CD4-positive, alpha-beta T cell treated with Interleukin-1 beta for 1 hour (primary cell): Measurements from ENCODE around the gene SPIRE1.
"Not testable (repeated sequence)": the region's sequence is repeated elsewhere in the genome, so short reads cannot be mapped to it uniquely, and the experiment has no call there.

Experiments
- DNase-seq, 2 donors: peaks; one replicate each; pipeline ENCODE4 v3.0.0-alpha.2; 2020 to 2022

The SPIRE1 gene

GRCh38 chr18:12645751-12646203 is 12.1 kb downstream of the SPIRE1 start:
- no peak for DNase-seq

DNA sequence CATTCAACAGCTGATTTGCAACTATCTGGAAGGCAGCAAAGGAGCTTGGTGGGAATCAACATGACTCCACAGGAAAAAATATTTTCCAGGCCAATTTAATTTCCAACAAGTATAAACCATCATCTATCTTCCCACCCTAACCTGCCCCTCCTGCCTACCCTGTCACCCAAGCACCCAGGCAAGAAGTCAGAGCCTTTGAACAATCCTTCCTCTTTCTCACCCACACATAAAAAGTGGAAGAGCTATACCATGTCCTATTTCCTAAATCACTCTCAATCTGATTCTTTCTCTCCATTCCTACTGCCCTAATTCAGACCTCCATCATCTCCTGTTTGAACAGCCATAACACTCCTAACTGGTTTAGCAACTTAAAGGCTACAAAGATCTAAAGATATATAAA is 12.7 kb downstream of the SPIRE1 start:
- DNase-seq: no peak

DNA sequence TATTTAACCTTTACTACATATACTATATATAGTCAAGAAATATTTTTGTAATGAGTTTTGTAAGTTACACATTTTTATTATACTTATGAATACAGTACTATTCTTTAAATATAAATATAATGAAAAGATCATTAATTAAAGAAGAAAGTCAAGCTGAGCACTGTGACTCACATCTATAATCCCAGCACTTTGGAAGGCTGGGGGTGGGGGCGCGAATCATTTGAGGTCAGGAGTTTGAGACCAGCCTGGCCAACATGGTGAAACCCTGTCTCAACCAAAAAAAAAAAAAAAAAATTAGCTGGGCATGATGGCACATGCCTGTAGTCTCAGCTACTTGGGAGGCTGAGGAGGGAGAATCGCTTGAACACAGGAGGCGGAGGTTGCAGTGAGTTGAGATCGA is 14.2 kb downstream of the SPIRE1 start:
- not testable (repeated sequence) for DNase-seq

DNA sequence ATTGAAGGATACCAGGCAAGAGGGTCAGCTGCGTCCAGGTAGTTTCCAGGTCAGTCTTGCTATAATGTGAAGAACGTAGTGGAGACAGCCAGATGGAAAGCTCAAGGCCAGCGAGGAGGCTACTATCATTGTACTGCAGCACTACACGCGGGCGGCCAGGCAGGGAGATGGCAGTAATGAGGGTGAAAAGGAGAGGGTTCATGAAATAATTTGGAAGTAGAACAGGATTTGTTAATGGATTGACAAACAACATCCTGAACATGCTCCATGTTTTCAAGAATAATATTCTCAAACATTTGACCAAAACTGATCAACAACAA is 17.1 kb downstream of the SPIRE1 start:
- no peak for DNase-seq

GRCh38 chr18:12639990-12640880 is 17.7 kb downstream of the SPIRE1 start:
- no peak for DNase-seq

GRCh38 chr18:12638644-12639124 is 19.2 kb downstream of the SPIRE1 start:
- no peak for DNase-seq

DNA sequence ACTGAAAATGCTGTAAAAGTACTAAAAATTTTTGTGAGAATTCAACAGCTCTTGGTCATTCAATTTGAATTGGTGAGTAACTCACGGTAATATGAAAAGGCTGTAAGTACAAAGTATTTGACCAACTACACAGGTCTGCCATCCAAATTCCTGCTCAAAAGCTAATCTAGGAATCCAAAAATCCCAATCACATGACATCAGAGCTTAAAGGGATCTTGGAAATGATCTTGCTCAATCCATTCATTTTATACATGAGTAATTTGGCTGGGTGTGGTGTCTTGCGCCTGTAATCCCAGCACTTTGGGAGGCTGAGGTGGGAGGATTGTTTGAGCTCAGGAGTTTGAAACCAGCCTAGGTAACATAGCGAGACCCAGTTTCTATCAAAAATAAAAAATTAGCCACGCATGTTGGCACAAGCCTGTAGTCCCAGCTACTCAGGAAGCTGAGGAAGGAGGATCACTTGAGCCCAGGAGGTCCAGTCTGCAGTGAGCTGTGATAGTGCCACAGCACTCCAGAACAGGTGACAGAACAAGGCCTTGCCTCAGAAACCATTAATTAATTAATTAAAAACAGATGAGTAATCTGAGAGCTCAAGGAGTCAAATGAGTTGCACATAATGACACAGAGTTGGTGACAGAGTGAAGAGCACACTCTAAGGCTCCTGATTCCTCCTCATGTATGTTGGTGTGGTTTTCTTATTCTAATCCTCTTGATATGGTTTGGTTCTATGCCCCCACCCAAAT is 19.8 kb downstream of the SPIRE1 start:
- no peak for DNase-seq

DNA sequence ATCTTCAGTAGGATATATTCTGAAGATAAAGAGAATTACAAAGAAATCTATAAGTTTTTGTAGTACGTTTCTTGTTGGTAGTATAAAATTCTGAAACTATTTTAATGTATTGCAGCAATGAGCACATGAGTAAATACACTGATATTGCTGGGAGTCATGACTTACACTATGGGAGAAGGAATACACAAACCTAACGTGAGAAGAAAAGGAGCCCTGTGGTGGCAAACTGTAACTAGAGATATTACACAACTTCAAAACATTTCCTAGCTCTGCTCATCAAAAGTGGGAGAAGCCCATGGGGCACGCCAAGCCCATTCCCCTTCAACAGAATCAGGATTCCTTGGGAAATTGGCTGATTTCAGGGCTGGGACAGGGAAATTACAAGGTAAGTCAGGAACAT is 20.5 kb downstream of the SPIRE1 start:
- no peak for DNase-seq

DNA sequence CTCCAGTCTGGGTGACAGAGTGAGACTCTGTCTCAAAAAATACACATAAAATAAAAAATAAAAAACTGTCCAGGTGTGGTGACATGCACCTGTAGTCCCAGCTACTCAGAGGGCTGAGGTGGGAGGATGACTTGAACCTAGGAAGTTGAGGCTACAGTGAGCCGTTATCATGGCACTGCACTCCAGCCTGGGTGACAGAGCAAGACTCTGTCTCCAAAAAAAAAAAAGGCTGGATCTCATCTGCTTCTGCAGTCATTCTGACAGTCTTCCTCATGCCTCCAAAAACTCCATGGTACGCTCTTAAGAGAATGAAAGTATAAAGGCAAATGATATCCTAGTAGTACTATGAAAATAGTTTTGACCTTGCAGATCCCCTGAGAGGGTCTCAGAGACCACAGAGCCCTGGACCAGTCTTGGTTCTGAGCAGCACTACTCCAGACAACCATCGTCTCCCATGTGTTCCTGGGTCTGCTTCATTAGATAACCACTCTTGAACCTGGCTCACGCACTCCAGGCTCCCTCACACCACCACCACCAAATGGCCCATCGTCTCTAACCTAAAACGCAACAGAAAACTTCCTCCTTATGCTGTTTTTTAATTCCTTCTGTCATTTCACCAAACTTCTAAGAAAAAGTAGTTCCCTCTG is 26.0 kb downstream of the SPIRE1 start:
- no peak for DNase-seq

- no peak for DNase-seq
These were observed 27.8 kb downstream of the SPIRE1 start for GRCh38 chr18:12630136-12630535.

GRCh38 chr18:12628706-12629702 is 28.9 kb downstream of the SPIRE1 start:
- no peak for DNase-seq

GRCh38 chr18:12627199-12627598 is 30.7 kb downstream of the SPIRE1 start:
- DNase-seq: not testable (repeated sequence)

DNA sequence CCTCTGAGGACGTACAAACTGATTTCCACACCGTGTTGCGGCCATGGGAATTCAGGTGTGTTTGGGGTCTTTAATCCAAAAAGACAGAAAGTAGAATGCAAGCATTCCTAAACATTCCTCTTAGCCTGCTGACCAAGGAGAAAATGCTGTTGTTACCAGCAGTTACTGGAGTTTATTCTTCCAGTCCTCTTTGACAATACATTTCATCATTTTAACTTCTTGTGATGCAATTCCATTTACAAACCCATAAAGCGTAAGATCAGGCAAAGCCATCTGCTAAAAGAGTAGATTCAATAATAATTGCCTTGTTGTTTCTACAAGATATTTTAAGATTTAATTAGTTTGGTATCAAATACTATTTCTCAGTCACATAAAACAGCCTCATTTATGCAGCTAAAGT is 32.7 kb downstream of the SPIRE1 start:
- DNase-seq: no peak

GRCh38 chr18:12621742-12622306 is 36.1 kb downstream of the SPIRE1 start:
- DNase-seq: no peak

GRCh38 chr18:12615748-12616147 is 42.2 kb downstream of the SPIRE1 start:
- no peak for DNase-seq

- no peak for DNase-seq
These were observed 49.6 kb downstream of the SPIRE1 start for GRCh38 chr18:12608301-12608700.

DNA sequence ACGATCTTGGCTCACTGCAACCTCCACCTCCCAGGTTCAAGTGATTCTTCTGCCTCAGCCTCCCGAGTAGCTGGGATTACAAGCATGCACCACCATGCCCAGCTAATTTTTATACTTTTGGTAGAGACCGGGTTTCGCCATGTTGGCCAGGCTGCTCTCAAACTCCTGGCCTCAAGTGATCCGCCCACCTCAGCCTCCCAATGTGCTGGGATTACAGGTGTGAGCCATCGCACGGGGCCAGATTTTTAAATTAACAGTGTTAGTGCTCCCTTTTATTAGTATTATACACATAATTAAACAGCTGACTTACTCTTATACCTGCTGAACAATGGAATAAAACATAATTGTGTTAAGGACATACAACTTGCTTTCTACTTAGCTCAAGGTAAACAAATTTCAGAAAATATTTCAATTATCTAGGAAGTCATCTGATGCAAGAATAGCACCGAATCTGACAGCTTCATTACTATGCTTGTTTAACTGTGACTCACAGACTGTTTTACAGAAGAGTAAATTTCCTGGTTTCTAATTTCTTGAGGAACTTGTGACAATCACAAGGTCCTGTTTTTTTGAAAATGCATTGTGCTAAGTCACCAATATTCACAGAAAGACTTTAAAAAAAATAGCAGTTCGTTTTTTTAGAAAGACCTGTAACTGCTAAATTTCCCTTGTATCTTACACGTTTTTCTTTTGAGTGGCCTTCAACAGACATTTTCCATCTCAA is 51.2 kb downstream of the SPIRE1 start:
- no peak for DNase-seq

DNA sequence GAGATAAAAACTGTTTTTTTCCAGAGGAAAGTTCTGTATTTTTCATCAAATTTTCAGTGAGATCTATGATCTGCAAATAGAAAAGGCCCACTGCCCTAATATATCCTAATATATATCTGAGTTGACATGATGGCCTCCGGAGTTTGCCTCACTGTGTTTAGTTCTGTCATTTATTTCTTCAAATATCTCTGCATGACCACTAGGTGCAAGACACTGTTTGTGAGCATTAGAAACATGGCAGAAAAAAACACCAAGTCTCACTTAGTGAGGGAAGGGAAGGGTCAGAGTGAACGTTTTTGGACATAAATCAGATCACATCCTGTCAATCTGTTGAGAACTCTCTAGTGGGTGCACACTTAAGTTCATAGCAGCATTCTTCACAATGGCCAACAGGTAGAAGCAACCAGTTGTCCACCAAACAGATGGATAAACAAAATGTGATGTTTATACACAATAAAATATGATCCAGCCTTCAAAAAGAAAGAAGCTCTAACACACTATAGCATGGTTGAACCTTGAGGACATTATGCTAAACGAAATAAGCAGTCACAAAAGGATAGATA is 53.4 kb downstream of the SPIRE1 start:
- no peak for DNase-seq

- DNase-seq: no peak
These were observed 57.9 kb downstream of the SPIRE1 start for GRCh38 chr18:12599966-12600365.

- DNase-seq: no peak
These were observed 58.4 kb downstream of the SPIRE1 start for GRCh38 chr18:12599543-12599942.
